ENCODE data around the gene SCYGR6. TPM values are rescaled to one million over a fixed set of nuclear protein-coding genes. Genes with fewer than 3 reads are reported as not detected.

SCYGR6 gene
- polyA plus RNA-seq, 4 donors: not detected

DNA sequence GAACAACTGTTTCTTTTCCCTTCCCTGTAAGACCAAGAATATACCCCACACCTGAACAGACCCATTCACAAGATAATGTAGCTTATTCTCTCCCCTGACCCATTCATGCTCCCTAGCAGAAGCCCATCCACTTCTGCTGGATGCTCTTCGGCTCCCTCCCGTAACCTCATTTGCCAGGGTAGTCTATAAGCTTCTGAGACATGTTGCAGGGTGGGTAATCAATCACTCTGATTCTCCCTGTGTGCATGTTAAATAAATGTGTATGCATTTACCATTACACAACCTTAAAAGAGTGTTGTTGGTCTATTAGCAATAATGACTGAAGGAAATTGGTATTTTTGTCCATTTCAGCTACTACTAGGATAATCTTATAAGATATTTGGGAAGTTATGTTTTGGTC lies 8.1 kb downstream of the SCYGR6 start:
- no peak for DNase-seq (ENCODE audit: low read depth in 4 of 4, low spot score in 3 of 4)

DNA sequence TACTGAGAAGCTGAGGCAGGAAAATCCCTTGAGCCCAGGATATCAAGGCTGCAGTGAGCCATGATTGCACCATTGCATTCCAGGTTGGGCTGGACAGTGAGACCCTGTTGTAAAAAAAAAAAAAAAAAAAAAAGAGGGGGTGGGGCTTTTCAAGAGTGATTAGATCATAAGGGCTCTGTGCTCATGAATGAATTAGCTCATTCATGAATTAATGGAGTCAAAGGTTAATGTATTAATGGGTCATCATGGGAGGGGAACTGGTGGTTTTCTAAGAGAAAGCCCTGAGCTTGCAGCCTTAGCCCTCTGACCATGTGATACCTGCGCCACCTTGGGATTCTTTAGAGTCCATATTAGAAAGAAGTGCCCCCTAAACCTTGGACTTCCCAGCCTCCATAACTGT lies 11.3 kb downstream of the SCYGR6 start:
- no peak for DNase-seq (ENCODE audit: low read depth in 4 of 4, low spot score in 3 of 4)

DNA sequence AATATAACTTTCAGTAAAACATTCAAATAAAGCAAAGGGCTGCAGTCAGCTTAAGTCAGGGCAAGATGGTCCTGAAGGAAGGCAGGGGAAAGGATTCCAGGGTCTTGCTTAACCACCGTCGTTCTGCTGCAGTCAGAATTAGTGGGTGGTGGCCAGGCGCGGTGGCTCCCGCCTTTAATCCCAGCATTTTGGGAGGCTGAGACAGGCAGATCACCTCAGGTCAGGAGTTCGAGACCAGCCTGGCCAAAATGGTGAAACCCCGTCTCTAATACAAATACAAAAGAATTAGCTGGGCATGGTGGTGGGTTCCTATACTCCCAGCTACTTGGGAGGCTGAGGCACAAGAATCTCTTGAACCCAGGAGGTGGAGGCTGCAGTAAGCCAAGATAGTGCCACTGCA lies 13.6 kb downstream of the SCYGR6 start:
- no peak for DNase-seq (ENCODE audit: low read depth in 4 of 4, low spot score in 3 of 4)

DNA sequence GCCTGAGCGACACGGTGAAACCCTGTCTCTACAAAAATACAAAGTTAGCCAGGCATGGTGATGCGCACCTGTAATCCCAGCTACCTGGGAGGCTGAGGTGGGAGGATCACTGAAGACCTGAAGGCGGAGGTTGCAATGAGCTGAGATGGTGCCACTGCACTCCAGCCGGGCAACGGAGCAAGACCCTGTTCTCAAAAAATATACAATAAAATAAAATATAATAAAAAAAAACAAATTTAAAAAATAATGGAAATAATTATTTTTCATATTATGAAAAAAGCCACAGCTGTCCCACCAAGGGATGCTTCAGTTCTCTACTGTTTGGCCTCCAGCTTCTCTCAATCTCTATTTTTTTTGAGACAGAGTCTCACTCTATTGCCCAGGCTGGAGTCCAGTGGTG lies 17.2 kb downstream of the SCYGR6 start:
- no peak for DNase-seq (ENCODE audit: low read depth in 4 of 4, low spot score in 3 of 4)

DNA sequence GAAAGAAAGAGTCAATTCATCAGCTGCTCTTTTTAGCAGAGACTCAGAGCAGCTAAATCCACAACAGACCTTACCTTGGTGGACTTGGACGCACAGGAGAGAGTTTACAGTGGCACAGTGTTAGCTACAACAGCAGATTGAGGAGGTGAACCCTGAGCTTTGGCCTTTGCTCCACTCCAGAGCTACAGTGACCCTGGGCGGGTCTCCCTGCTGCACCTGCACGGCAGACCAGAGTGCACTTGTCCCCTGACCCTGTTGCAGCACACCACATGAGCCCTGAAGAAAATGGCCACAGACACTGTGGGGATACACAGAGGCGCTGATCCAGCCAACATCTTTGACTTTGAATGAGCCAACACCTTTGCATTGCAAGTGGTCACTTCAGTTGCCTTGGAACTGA lies 17.7 kb downstream of the SCYGR6 start:
- DNase-seq (ENCODE audit: low read depth in 4 of 4, low spot score in 3 of 4): no peak

DNA sequence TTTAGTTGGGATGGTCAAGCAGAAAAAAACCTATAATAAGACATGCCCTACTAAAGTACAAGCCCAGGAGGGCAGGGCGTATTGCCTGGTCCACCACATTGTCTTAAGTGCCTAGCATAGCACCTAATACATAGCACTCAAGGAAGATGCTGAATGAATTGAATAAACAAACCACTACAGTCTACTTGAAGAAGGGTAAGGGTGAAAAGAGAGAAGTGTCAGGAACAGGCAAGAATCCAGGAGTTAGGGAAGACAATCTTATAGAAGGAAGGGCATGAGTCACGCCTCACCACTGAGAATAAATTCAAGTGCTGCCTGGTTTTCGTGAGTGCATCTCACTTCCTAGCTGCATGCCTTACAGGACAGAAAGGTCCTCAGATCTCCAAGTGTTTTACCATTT lies 20.6 kb downstream of the SCYGR6 start:
- DNase-seq (ENCODE audit: low read depth in 4 of 4, low spot score in 3 of 4): no peak

DNA sequence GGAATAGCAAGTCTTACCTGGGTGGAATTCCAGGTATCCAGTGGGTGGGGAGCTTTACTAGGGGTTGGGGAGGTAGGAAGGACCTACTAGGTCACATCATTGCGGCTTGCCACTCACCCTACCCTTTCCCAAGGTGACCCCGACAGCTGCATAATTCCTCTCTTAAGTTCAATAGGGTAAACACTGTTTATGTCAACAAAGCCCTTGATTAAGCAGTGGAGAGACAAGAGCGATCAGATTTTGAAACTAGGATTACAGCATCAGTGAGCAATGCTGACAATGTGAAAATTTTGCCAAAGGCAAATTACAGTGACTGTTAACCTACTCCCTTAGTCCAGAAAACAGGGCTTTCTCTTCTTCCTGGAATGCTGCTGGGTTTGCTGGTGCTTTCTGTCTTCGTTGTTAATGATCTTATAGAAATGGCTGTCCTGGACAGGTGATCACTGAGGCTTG lies 21.3 kb downstream of the SCYGR6 start:
- no peak for DNase-seq (ENCODE audit: low read depth in 4 of 4, low spot score in 3 of 4)

DNA sequence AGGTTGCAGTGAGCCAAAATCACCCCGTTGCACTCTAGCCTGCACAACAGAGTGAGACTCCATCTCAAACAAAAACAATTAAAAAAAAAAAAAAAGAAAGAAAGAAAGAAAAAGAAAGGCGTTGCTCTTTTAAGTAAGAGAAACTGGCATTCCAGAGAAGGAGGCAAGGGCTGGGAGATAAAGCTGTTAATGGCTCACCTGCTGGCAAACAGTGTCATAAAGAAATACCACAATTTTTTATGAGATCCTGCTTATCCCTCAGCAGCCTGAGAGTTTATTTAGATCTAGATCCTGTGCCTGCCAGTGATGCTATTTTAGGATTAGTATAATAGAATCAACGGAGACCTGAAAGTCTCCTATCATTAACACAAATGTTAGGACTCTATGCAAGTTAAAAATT lies 23.0 kb downstream of the SCYGR6 start:
- DNase-seq (ENCODE audit: low read depth in 4 of 4, low spot score in 3 of 4): no peak

DNA sequence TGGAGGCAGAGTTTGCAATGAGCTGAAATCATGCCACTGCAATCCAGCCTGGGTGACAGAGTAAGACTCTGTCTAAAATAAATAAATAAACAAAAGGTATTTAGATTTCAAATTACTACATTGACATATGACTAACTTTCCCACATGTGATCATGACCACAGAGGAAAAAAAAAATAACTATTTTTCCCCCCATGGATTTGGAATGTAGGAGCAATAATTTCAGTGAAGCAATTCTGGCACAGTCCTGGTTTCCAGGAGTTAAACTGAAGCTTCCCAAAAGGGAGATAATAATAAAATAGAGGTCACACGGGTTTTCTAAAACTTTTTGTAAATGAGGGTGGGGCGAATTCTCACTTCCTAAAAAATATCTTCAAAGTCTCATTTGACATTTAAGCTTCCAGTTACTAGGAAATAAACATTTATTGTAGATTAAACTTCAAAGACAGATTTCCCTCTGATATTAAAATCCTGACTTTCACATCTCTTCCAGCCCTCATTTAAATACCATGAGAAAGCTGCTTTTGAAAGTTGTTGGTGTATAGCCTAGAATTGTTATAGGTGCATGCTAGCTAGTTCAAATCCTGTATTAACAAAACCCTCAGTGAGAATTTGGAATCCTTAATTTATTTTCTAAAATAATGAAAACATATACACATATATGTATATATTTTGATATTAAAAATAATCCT lies 27.4 kb downstream of the SCYGR6 start:
- DNase-seq (ENCODE audit: low read depth in 4 of 4, low spot score in 3 of 4): no peak

DNA sequence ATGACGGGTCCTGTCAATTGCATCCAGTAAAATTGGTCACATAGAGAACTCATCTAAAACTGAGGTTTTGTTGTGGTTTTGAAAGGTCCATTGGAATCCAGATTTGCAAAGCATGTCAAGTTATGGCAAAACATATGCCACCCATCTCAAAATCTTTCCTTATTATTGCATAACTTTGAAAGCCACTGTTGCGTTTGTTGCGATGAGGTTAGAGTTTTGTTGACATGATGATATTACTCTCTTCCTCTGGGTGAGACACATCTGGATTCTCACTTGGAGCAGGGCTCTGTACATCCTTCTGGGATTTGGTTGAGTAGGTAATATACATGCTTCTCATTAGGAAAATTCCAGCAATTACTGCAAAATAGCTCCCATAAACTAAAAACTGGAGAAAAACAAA lies 37.4 kb downstream of the SCYGR6 start:
- no peak for DNase-seq (ENCODE audit: low read depth in 4 of 4, low spot score in 3 of 4)

DNA sequence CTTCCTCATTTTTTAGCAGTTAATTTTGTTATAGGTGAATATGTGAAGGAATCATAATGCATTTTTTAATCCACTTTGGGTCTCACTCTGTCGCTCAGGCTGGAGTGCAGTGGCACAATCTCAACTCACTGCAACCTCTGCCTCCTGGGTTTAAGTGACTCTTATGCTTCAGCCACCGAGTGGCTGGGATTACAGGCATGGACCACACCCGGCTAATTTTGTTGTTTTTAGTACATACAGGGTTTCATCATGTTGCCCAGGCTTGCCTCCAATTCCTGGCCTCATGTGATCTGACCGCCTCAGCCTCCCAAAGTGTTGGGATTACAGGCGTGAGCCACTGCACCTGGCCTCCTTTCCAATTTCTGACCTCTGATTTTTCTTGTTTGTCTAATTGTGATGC lies 40.3 kb downstream of the SCYGR6 start:
- DNase-seq (ENCODE audit: low read depth in 4 of 4, low spot score in 3 of 4): no peak

DNA sequence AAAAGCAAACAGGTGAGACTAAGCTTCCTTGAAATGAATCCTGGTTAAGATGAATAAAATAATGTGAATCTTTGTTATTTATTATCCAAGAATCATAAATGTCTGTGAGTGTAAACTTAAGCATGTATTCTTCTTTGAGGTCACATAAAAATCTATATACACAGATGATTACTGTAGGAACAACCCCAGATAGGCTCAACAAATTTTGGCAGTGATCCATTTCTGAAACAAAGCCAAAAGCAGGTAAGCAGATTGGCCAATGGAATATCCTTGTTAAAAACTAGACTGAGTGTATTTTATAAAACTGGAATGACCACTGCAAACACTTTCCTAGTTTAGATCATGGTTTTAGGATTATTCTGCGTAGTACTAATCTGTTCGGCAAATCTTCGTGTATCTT lies 46.6 kb downstream of the SCYGR6 start:
- no peak for DNase-seq (ENCODE audit: low read depth in 4 of 4, low spot score in 3 of 4)

DNA sequence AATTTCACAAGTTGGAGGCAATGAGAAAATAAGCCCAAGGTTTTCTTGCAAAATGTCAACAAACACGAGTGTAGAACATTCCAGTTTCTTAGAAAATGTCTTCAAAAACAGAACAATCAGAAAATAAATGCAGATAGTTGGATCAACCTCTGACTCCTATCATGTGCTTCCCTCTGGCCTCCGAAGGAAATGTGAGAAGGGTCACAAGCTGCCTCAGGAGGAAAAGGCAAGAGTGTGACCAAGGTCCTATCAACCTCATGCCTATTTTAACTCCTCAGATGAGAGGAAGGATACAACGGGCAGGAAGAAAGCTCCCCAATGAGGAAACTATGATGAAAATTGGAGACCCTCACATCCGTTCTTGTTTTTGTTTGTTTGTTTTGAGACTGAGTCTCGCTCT lies 50.1 kb downstream of the SCYGR6 start:
- DNase-seq (ENCODE audit: low read depth in 4 of 4, low spot score in 3 of 4): no peak

Other genes with a start within 250 kb of the SCYGR6 start
- not detected for gene SCYGR2, start 125.9 kb downstream of the SCYGR6 start, polyA plus RNA-seq (ENCODE audit: insufficient read length in 4 of 4)
- not detected for gene SCYGR3, start 109.9 kb downstream of the SCYGR6 start, polyA plus RNA-seq (ENCODE audit: insufficient read length in 4 of 4)
- not detected for gene SCYGR4, start 107.3 kb downstream of the SCYGR6 start, polyA plus RNA-seq (ENCODE audit: insufficient read length in 4 of 4)
- gene SCYGR5, start 58.0 kb downstream of the SCYGR6 start, polyA plus RNA-seq (ENCODE audit: insufficient read length in 4 of 4): not detected
- 1 to 10 TPM; 6.6 to 9.8 (median 7.5) TPM for gene SLC19A3, start 6.7 kb downstream of the SCYGR6 start, polyA plus RNA-seq (ENCODE audit: insufficient read length in 4 of 4)
- not detected for gene SCYGR7, start 3.6 kb upstream of the SCYGR6 start, polyA plus RNA-seq (ENCODE audit: insufficient read length in 4 of 4)
- not detected for gene SCYGR8, start 21.1 kb upstream of the SCYGR6 start, polyA plus RNA-seq (ENCODE audit: insufficient read length in 4 of 4)
- under 1 TPM in 2 of 4 donors, not detected in 2; 0.22 to 0.52 TPM for gene CCL20, start 89.1 kb upstream of the SCYGR6 start, polyA plus RNA-seq (ENCODE audit: insufficient read length in 4 of 4)
- under 1 TPM; 0.50 to 0.67 (median 0.60) TPM for gene DAW1, start 146.9 kb upstream of the SCYGR6 start, polyA plus RNA-seq (ENCODE audit: insufficient read length in 4 of 4)